ENCODE results near the gene LACTB. TPM values are rescaled to one million over a fixed set of nuclear protein-coding genes. Genes with fewer than 3 reads are reported as not detected.

The LACTB gene
- total RNA-seq, 2 experiments from 2014 or later = 18.3 to 18.7 TPM

GRCh38 chr15:63140936-63141335, 19.3 kb downstream of the LACTB start:
- CTCF ChIA-PET = no interaction called here
- Mint-ChIP-seq H3K36me3 (ENCODE audit: low read depth) (peaks cover 8% of the 10 kb centered on the region), H3K4me3 (no peak overlapping the region), H3K4me1 (ENCODE audit: low read depth) (peaks cover 9% of the 10 kb centered on the region), H3K27ac (no peak overlapping the region), H3K9me3 (no peaks in the 10 kb centered on the region), H3K27me3 (ENCODE audit: low read depth) (no peaks in the 10 kb centered on the region)
- no peak for DNase-seq
- intact Hi-C loops (cut with micrococcal nuclease) = no loop called here

GRCh38 chr15:63145426-63145825, 23.8 kb downstream of the LACTB start:
- H3K27me3 Mint-ChIP-seq (ENCODE audit: low read depth) = no peaks in the 10 kb centered on the region
- CTCF ChIA-PET = no interaction called here
- no peak overlapping the region for H3K27ac Mint-ChIP-seq
- H3K9me3 Mint-ChIP-seq = no peaks in the 10 kb centered on the region
- H3K4me1 Mint-ChIP-seq (ENCODE audit: low read depth) = peaks cover 7% of the 10 kb centered on the region
- intact Hi-C loops (cut with micrococcal nuclease) = no loop called here
- H3K4me3 Mint-ChIP-seq = no peak overlapping the region
- no peak for DNase-seq
- H3K36me3 Mint-ChIP-seq (ENCODE audit: low read depth) = peaks cover 23% of the 10 kb centered on the region

GRCh38 chr15:63146684-63147083, 25.0 kb downstream of the LACTB start:
- H3K36me3 Mint-ChIP-seq (ENCODE audit: low read depth) = peaks cover 28% of the 10 kb centered on the region
- intact Hi-C loops (cut with micrococcal nuclease) = no loop called here
- H3K27me3 Mint-ChIP-seq (ENCODE audit: low read depth) = no peaks in the 10 kb centered on the region
- no peak overlapping the region for H3K4me3 Mint-ChIP-seq
- no peak for DNase-seq
- peaks cover 6% of the 10 kb centered on the region for H3K4me1 Mint-ChIP-seq (ENCODE audit: low read depth)
- CTCF ChIA-PET = interaction anchor here (0.6 to 1.5 kb wide), 3 partner anchors 10 to 165 kb away, joined by 3 to 5 read pairs (median 3); no protein-coding TSS in a partner anchor
- H3K27ac Mint-ChIP-seq = no peak overlapping the region
- H3K9me3 Mint-ChIP-seq = no peaks in the 10 kb centered on the region

- no peaks in the 10 kb centered on the region for H3K9me3 Mint-ChIP-seq
- H3K4me1 Mint-ChIP-seq (ENCODE audit: low read depth) = peaks cover 27% of the 10 kb centered on the region
- H3K27me3 Mint-ChIP-seq (ENCODE audit: low read depth) = no peaks in the 10 kb centered on the region
- intact Hi-C loops (cut with micrococcal nuclease) = no loop called here
- peak overlapping the region; percentile 24 for H3K27ac Mint-ChIP-seq
- no peak overlapping the region for H3K4me3 Mint-ChIP-seq
- H3K36me3 Mint-ChIP-seq (ENCODE audit: low read depth) = peaks cover 47% of the 10 kb centered on the region
- CTCF ChIA-PET = interaction anchor here (2.0 kb wide), 1 partner anchor 104 kb away, joined by 6 read pairs; no protein-coding TSS in a partner anchor
- DNase-seq = no peak
These were observed 30.0 kb downstream of the LACTB start for GRCh38 chr15:63151665-63152064.

GRCh38 chr15:63155486-63155885, 33.8 kb downstream of the LACTB start:
- peaks cover 23% of the 10 kb centered on the region for H3K4me1 Mint-ChIP-seq (ENCODE audit: low read depth)
- H3K27ac Mint-ChIP-seq = no peak overlapping the region
- no peak for DNase-seq
- no peaks in the 10 kb centered on the region for H3K9me3 Mint-ChIP-seq
- CTCF ChIA-PET = interaction anchor here (0.7 kb wide), 1 partner anchor 59 kb away, joined by 3 read pairs; no protein-coding TSS in a partner anchor
- peak overlapping the region; percentile 54 for H3K4me3 Mint-ChIP-seq
- peaks cover 39% of the 10 kb centered on the region for H3K36me3 Mint-ChIP-seq (ENCODE audit: low read depth)
- intact Hi-C loops (cut with micrococcal nuclease) = loop anchor here (5.0 kb wide), 2 partner anchors 57 to 77 kb away; no protein-coding TSS in a partner anchor
- H3K27me3 Mint-ChIP-seq (ENCODE audit: low read depth) = no peaks in the 10 kb centered on the region

- peak overlapping the region; percentile 98 for H3K27ac Mint-ChIP-seq
- peaks cover 37% of the 10 kb centered on the region for H3K36me3 Mint-ChIP-seq (ENCODE audit: low read depth)
- CTCF ChIA-PET = interaction anchor here (0.7 to 1.3 kb wide), 3 partner anchors 35 to 58 kb away, joined by 3 to 6 read pairs (median 3); no protein-coding TSS in a partner anchor
- no peaks in the 10 kb centered on the region for H3K9me3 Mint-ChIP-seq
- H3K4me3 Mint-ChIP-seq = peak overlapping the region; percentile 99
- no peaks in the 10 kb centered on the region for H3K27me3 Mint-ChIP-seq (ENCODE audit: low read depth)
- H3K4me1 Mint-ChIP-seq (ENCODE audit: low read depth) = peaks cover 23% of the 10 kb centered on the region
- DNase-seq = no peak
- intact Hi-C loops (cut with micrococcal nuclease) = loop anchor here (2.0 to 5.0 kb wide), 3 partner anchors 56 to 121 kb away; partner anchors contain the start of gene APH1B
These were observed 34.5 kb downstream of the LACTB start for GRCh38 chr15:63156086-63156710.

GRCh38 chr15:63156755-63157117, 35.1 kb downstream of the LACTB start:
- H3K36me3 Mint-ChIP-seq (ENCODE audit: low read depth) = peaks cover 32% of the 10 kb centered on the region
- H3K4me3 Mint-ChIP-seq = peak overlapping the region; percentile 99
- intact Hi-C loops (cut with micrococcal nuclease) = loop anchor here (1.0 to 5.0 kb wide), 6 partner anchors 21 to 120 kb away; partner anchors contain the start of genes APH1B and LACTB
- no peaks in the 10 kb centered on the region for H3K9me3 Mint-ChIP-seq
- peak; percentile 34 for DNase-seq
- H3K27ac Mint-ChIP-seq = peak overlapping the region; percentile 98
- CTCF ChIA-PET = interaction anchor here (0.6 to 1.5 kb wide), 4 partner anchors 34 to 49 kb away, joined by 3 to 6 read pairs (median 4); no protein-coding TSS in a partner anchor
- H3K4me1 Mint-ChIP-seq (ENCODE audit: low read depth) = peaks cover 20% of the 10 kb centered on the region
- no peaks in the 10 kb centered on the region for H3K27me3 Mint-ChIP-seq (ENCODE audit: low read depth)

GRCh38 chr15:63157118-63157843, 35.6 kb downstream of the LACTB start, which contains the start of gene RPS27L:
RPS27L (minus strand) TSS chr15:63157477; CDS start chr15:63157405, 72 bp downstream.
- peaks cover 30% of the 10 kb centered on the region for H3K36me3 Mint-ChIP-seq (ENCODE audit: low read depth)
- peak; percentile 93 for DNase-seq
- intact Hi-C loops (cut with micrococcal nuclease) = loop anchor here (1.0 to 5.0 kb wide), 6 partner anchors 20 to 120 kb away; partner anchors contain the start of genes APH1B and LACTB
- H3K4me1 Mint-ChIP-seq (ENCODE audit: low read depth) = peaks cover 18% of the 10 kb centered on the region
- peak within 1 kb of the TSS; percentile 98 for H3K27ac Mint-ChIP-seq
- H3K9me3 Mint-ChIP-seq = no peaks in the 10 kb centered on the region
- H3K4me3 Mint-ChIP-seq = peak within 1 kb of the TSS; percentile 99
- CTCF ChIA-PET = interaction anchor here (0.6 to 1.5 kb wide), 7 partner anchors 34 to 155 kb away, joined by 3 to 6 read pairs (median 4); no protein-coding TSS in a partner anchor
- no peaks in the 10 kb centered on the region for H3K27me3 Mint-ChIP-seq (ENCODE audit: low read depth)

- CTCF ChIA-PET = interaction anchor here (0.7 to 1.5 kb wide), 6 partner anchors 33 to 154 kb away, joined by 3 to 6 read pairs (median 4); no protein-coding TSS in a partner anchor
- Mint-ChIP-seq H3K9me3 (no peaks in the 10 kb centered on the region), H3K36me3 (ENCODE audit: low read depth) (peaks cover 26% of the 10 kb centered on the region), H3K27ac (peak overlapping the region; percentile 89), H3K27me3 (ENCODE audit: low read depth) (no peaks in the 10 kb centered on the region), H3K4me3 (peak overlapping the region; percentile 80), H3K4me1 (ENCODE audit: low read depth) (peaks cover 18% of the 10 kb centered on the region)
- intact Hi-C loops (cut with micrococcal nuclease) = loop anchor here (1.0 to 5.0 kb wide), 6 partner anchors 19 to 119 kb away; partner anchors contain the start of genes APH1B and LACTB
- peak; percentile 51 for DNase-seq
These were observed 36.3 kb downstream of the LACTB start for GRCh38 chr15:63157891-63158431.

GRCh38 chr15:63160638-63161037, 39.0 kb downstream of the LACTB start:
- intact Hi-C loops (cut with micrococcal nuclease) = loop anchor here (10.0 kb wide), 1 partner anchor 244 kb away; no protein-coding TSS in a partner anchor
- H3K4me1 Mint-ChIP-seq (ENCODE audit: low read depth) = peaks cover 7% of the 10 kb centered on the region
- H3K4me3 Mint-ChIP-seq = no peak overlapping the region
- DNase-seq = no peak
- H3K36me3 Mint-ChIP-seq (ENCODE audit: low read depth) = peaks cover 14% of the 10 kb centered on the region
- H3K9me3 Mint-ChIP-seq = no peaks in the 10 kb centered on the region
- CTCF ChIA-PET = no interaction called here
- H3K27ac Mint-ChIP-seq = no peak overlapping the region
- H3K27me3 Mint-ChIP-seq (ENCODE audit: low read depth) = no peaks in the 10 kb centered on the region

- peaks cover 4% of the 10 kb centered on the region for H3K4me1 Mint-ChIP-seq (ENCODE audit: low read depth)
- no peak overlapping the region for H3K27ac Mint-ChIP-seq
- H3K4me3 Mint-ChIP-seq = no peak overlapping the region
- no peak for DNase-seq
- no peaks in the 10 kb centered on the region for H3K27me3 Mint-ChIP-seq (ENCODE audit: low read depth)
- H3K36me3 Mint-ChIP-seq (ENCODE audit: low read depth) = no peaks in the 10 kb centered on the region
- intact Hi-C loops (cut with micrococcal nuclease) = loop anchor here (10.0 kb wide), 1 partner anchor 242 kb away; no protein-coding TSS in a partner anchor
- CTCF ChIA-PET = no interaction called here
- no peaks in the 10 kb centered on the region for H3K9me3 Mint-ChIP-seq
These were observed 41.6 kb downstream of the LACTB start for GRCh38 chr15:63163217-63163616.

All from activated naive CD4-positive, alpha-beta T cell treated with anti-CD3 and anti-CD28 coated beads for 36 hours (primary cell).